Activated B cell treated with CpG ODN at 0.5 μM for 24 hours (primary cell): Measurements from ENCODE around the gene NETO2. TPM values are rescaled to one million over a fixed set of nuclear protein-coding genes. Genes with fewer than 3 reads are reported as not detected.

ENCODE experiments used
- ATAC-seq: fragments of 200-7000 bp; cut with Tn5 transposase; one replicate; pipeline ENCODE4 v1.10.0; 2021; ENCODE audit warnings: low read depth, mild to moderate bottlenecking, moderate library complexity
- CTCF ChIA-PET: fragments of 350-600 bp; sonication (Branson Sonifier 250); formaldehyde crosslinking; loops from one replicate; lab custom pipeline; 2021; ENCODE audit warnings: antibody characterized with exemption; lab: Charles Lee
- POLR2A ChIA-PET: fragments of 350-600 bp; sonication (Branson Sonifier 250); formaldehyde crosslinking; loops from one replicate; lab custom pipeline; 2021; ENCODE audit warnings: antibody characterized with exemption; lab: Charles Lee
- DNase-seq: peaks from one replicate; pipeline ENCODE4 v3.0.0; 2022
- H3K27ac Mint-ChIP-seq: one replicate; pipeline ENCODE4 v1.8.0; 2020; ENCODE audit warnings: mixed read lengths
- H3K27me3 Mint-ChIP-seq: one replicate; pipeline ENCODE4 v1.8.0; 2021; ENCODE audit warnings: mixed read lengths
- H3K36me3 Mint-ChIP-seq: one replicate; pipeline ENCODE4 v1.8.0; 2021; ENCODE audit warnings: low read depth, mixed read lengths
- H3K4me1 Mint-ChIP-seq: one replicate; pipeline ENCODE4 v1.8.0; 2021; ENCODE audit warnings: mixed read lengths
- H3K4me3 Mint-ChIP-seq: one replicate; pipeline ENCODE4 v1.8.0; 2020; ENCODE audit warnings: mild to moderate bottlenecking, mixed read lengths
- H3K9me3 Mint-ChIP-seq: one replicate; pipeline ENCODE4 v1.8.0; 2020; ENCODE audit warnings: mixed read lengths
- CTCF ChIP-seq: fragments of 200-600 bp; IDR thresholded peaks from one replicate; pipeline ENCODE4 v1.8.0; 2022; ENCODE audit warnings: antibody characterized with exemption, mild to moderate bottlenecking
- intact Hi-C: fragments of 100-400 bp; cut with micrococcal nuclease; formaldehyde crosslinking; loops from one replicate; pipeline ENCODE4 v1.15.1; 2024
- total RNA-seq: library from RNA; stranded (reverse); gene quantifications from 2 replicates; pipeline ENCODE4 v1.2.3, GENCODE V29; 2022

NETO2 gene
- total RNA-seq, 1 donor from 2014 or later, result 8.8 TPM

DNA sequence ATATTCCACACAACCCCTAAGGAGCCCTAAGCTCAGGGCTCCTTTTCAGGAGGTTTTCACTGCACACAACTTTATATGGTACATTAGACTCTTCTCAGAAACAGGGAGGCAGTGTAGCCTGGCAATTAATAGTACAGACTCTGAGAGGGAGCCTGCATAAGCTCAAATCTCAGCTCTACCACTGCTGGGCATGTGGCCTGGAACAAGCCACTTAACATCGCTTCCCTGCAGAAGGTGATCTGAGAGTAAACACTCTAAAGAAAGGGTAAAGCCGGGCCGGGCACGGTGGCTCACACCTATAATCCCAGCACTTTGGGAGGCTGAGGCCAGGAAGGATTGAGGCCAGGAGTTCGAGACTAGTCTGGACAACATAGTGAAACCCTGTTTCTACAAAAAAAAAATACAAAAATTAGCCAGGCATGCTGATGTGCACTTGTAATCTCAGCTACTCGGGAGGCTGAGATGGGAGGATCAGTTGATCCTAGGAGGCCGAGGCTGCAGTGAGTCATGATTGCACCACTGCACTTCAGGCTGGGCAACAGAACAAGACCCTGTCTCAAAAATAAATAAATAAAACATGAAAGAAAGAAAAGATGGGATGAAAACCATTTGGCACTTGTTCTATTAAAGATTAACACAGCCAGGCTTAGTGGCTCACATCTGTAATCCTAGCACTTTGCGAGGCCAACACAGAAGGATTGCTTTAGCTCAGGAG, 99.6 kb downstream of the NETO2 start:
- intact Hi-C loops, result no loop called here
- no peak for TF ChIP-seq CTCF
- H3K27me3 Mint-ChIP-seq, result no peaks in the 10 kb centered on the region
- no peaks in the 10 kb centered on the region for H3K36me3 Mint-ChIP-seq
- H3K9me3 Mint-ChIP-seq, result no peaks in the 10 kb centered on the region
- H3K4me3 Mint-ChIP-seq, result no peak overlapping the region
- no peak overlapping the region for H3K27ac Mint-ChIP-seq
- ATAC-seq, result no peak
- POLR2A ChIA-PET, result interaction anchor here (0.6 to 0.8 kb wide), 2 partner anchors 73 to 81 kb away, joined by 4 read pairs; no protein-coding TSS in a partner anchor
- CTCF ChIA-PET, result no interaction called here
- peaks cover 43% of the 10 kb centered on the region for H3K4me1 Mint-ChIP-seq
- DNase-seq, result no peak

DNA sequence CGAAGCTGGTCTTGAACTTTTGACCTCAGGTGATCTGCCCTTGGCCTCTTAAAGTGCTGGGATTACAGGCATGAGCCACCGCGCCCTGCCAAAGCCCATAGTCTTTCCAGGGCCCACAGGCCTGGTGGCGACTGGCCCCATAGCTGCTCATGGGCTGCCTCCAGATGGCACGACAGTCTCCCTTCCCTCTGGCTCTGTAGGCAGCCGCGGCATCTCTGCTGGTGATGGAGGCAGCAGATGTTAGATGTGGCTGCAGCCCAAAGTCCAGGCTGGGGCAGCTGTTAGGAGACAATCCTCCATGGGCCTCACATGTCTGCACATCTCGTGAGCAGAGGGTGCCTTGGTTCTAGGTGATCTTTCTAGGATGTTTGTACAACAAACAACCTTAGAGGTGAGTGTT, 100.5 kb downstream of the NETO2 start:
- no peak for TF ChIP-seq CTCF
- no peak for DNase-seq
- ChIA-PET POLR2A (interaction anchor here (0.6 kb wide), 1 partner anchor 80 kb away, joined by 4 read pairs; no protein-coding TSS in a partner anchor), CTCF (interaction anchor here (0.7 kb wide), 1 partner anchor 39 kb away, joined by 3 read pairs; no protein-coding TSS in a partner anchor)
- Mint-ChIP-seq H3K4me1 (peaks cover 45% of the 10 kb centered on the region), H3K27me3 (peaks cover under 1% of the 10 kb centered on the region), H3K9me3 (no peaks in the 10 kb centered on the region), H3K36me3 (no peaks in the 10 kb centered on the region), H3K27ac (no peak overlapping the region), H3K4me3 (no peak overlapping the region)
- intact Hi-C loops, result no loop called here
- ATAC-seq, result no peak

DNA sequence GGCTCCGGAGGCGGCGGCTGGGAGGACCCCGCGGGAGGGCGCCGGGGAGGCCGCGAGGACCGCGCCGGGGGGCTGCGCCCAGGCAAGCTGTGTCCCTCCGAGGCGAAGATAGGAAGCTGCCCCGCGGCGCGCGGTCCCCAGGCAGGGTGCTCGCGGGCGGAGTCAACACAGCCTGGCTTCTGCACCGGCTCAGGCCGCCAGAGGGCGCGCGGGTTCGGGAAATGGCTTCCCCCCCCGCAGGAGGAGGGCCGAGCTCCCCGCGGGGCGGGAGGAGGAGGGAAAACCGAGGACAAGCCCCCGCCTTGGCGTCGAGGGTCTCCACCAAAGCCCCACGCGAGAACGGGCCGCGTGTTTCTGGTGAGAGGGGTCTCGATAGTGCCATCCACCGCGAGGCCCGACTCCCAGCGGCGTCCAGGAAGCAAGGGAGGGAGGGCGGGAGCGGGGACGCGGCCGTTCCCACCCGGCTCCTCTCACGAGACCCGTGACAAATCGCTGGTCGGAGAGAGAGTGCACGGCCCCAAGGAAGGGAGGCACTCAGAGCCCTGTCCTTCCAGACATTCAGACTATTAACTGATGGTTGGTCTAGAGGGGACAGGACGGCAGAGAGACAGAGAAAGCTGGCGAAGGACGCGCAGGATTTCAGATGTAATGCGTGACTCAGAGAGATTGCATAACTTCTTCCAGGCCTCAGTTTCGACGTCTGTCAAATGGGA, 105.8 kb downstream of the NETO2 start:
- DNase-seq (peak; percentile 94), ATAC-seq (peak; percentile 96)
- no peak overlapping the region for H3K27ac Mint-ChIP-seq
- TF ChIP-seq CTCF, result peak; percentile 99
- H3K36me3 Mint-ChIP-seq, result no peaks in the 10 kb centered on the region
- no peaks in the 10 kb centered on the region for H3K9me3 Mint-ChIP-seq
- peak overlapping the region; percentile 81 for H3K4me3 Mint-ChIP-seq
- CTCF ChIA-PET, result interaction anchor here (0.7 to 3.3 kb wide), 20 partner anchors 9 to 1585 kb away, joined by 3 to 34 read pairs (median 4); partner anchors contain the start of genes ABCC12, DNAJA2 and NETO2
- peaks cover 2% of the 10 kb centered on the region for H3K27me3 Mint-ChIP-seq
- POLR2A ChIA-PET, result interaction anchor here (0.7 to 1.7 kb wide), 8 partner anchors 9 to 1018 kb away, joined by 3 to 18 read pairs (median 4); partner anchors contain the start of genes C16orf87 and DNAJA2
- intact Hi-C loops, result loop anchor here (1.0 to 10.0 kb wide), 10 partner anchors 20 to 1587 kb away; partner anchors contain the start of gene DNAJA2
- H3K4me1 Mint-ChIP-seq, result peaks cover 19% of the 10 kb centered on the region

- peaks cover 2% of the 10 kb centered on the region for H3K27me3 Mint-ChIP-seq
- POLR2A ChIA-PET, result interaction anchor here (0.7 to 1.7 kb wide), 9 partner anchors 10 to 1018 kb away, joined by 3 to 18 read pairs (median 3); partner anchors contain the start of genes C16orf87 and DNAJA2
- TF ChIP-seq CTCF, result no peak
These were observed 106.4 kb downstream of the NETO2 start for GRCh38 chr16:47037396-47037745.

More at GRCh38 chr16:47037396-47037745, 106.4 kb downstream of the NETO2 start:
- no peaks in the 10 kb centered on the region for H3K9me3 Mint-ChIP-seq
- H3K4me1 Mint-ChIP-seq, result peaks cover 17% of the 10 kb centered on the region
- intact Hi-C loops, result loop anchor here (1.0 to 10.0 kb wide), 10 partner anchors 19 to 1587 kb away; partner anchors contain the start of gene DNAJA2
- CTCF ChIA-PET, result interaction anchor here (0.8 to 3.3 kb wide), 18 partner anchors 10 to 1586 kb away, joined by 3 to 34 read pairs (median 5); partner anchors contain the start of genes ABCC12, DNAJA2 and NETO2
- peak overlapping the region; percentile 81 for H3K4me3 Mint-ChIP-seq
- H3K27ac Mint-ChIP-seq, result no peak overlapping the region
- no peaks in the 10 kb centered on the region for H3K36me3 Mint-ChIP-seq
- ATAC-seq (peak; percentile 29), DNase-seq (no peak)
